ENCODE data around the gene CHD6.

- TF ChIP-seq CTCF (IDR thresholded peaks at IDR 0.05; ENCODE audit: insufficient read depth, low read length) (no peak), REST (IDR thresholded peaks at IDR 0.05; ENCODE audit: insufficient replicate concordance, low read depth) (no peak), POLR2AphosphoS5 (IDR thresholded peaks at IDR 0.05; ENCODE audit: low read depth) (no peak), GABPA (IDR thresholded peaks at IDR 0.05; ENCODE audit: low read depth) (no peak)
Observed at GRCh38 chr20:41363601-41364000, 254.6 kb downstream of the CHD6 start.
